H9 (cell line): ENCODE results near the gene TAF1C. TPM values are rescaled to one million over a fixed set of nuclear protein-coding genes. Genes with fewer than 3 reads are reported as not detected.

ENCODE experiments used
- DNase-seq: peaks from one replicate; pipeline ENCODE4 v3.0.0-alpha.2; 2017
- H2AFZ ChIP-seq: one replicate; pipeline ENCODE4 v1.6.1; 2013; ENCODE audit warnings: mild to moderate bottlenecking, low read length, control low read depth, moderate library complexity
- H2AK5ac ChIP-seq: 2 replicates; pipeline ENCODE4 v1.6.1; 2013; ENCODE audit warnings: low read length, control low read depth, mixed read lengths; ENCODE audit not compliant: insufficient read length
- H2BK120ac ChIP-seq: one replicate; pipeline ENCODE4 v1.6.1; 2013; ENCODE audit warnings: low read depth, mild to moderate bottlenecking, low read length, control low read depth, inconsistent platforms; ENCODE audit not compliant: poor library complexity, severe bottlenecking
- H2BK12ac ChIP-seq: 2 replicates; pipeline ENCODE4 v1.6.1; 2013; ENCODE audit warnings: low read length, control low read depth, mixed read lengths, low read depth; ENCODE audit not compliant: insufficient read length
- H2BK15ac ChIP-seq: 2 replicates; pipeline ENCODE4 v1.6.1; 2013; ENCODE audit warnings: low read depth, low read length, control low read depth
- H2BK20ac ChIP-seq: one replicate; pipeline ENCODE4 v1.6.1; 2013; ENCODE audit warnings: low read depth, mild to moderate bottlenecking, low read length, control low read depth, inconsistent platforms; ENCODE audit not compliant: poor library complexity, severe bottlenecking
- H2BK5ac ChIP-seq: 2 replicates; pipeline ENCODE4 v1.6.1; 2013; ENCODE audit warnings: low read length, control low read depth, mixed read lengths; ENCODE audit not compliant: insufficient read length
- H3K14ac ChIP-seq: 2 replicates; pipeline ENCODE4 v1.6.1; 2013; ENCODE audit warnings: low read length, control low read depth; ENCODE audit not compliant: insufficient read depth
- H3K18ac ChIP-seq: 2 replicates; pipeline ENCODE4 v1.6.1; 2013; ENCODE audit warnings: low read depth, mild to moderate bottlenecking, mixed read lengths, low read length, control low read depth; ENCODE audit not compliant: insufficient read length
- H3K23ac ChIP-seq: 2 replicates; pipeline ENCODE4 v1.6.1; 2013; ENCODE audit warnings: low read length, control low read depth, mixed read lengths, low read depth; ENCODE audit not compliant: insufficient read length
- H3K23me2 ChIP-seq: 2 replicates; pipeline ENCODE4 v1.6.1; 2013; ENCODE audit warnings: low read depth, mild to moderate bottlenecking, mixed read lengths, low read length, control low read depth; ENCODE audit not compliant: insufficient read length, poor library complexity, severe bottlenecking
- H3K27ac ChIP-seq: 2 replicates; pipeline ENCODE4 v1.5.1; 2013; ENCODE audit warnings: low read length, control low read depth, mixed read lengths, low read depth; ENCODE audit not compliant: insufficient read length
- H3K27me3 ChIP-seq: 2 replicates; pipeline ENCODE4 v1.6.1; 2013; ENCODE audit warnings: low read length, control low read depth, inconsistent platforms; ENCODE audit not compliant: insufficient read depth
- H3K4ac ChIP-seq: 2 replicates; pipeline ENCODE4 v1.6.1; 2013; ENCODE audit warnings: low read depth, mild to moderate bottlenecking, control low read depth, inconsistent platforms, low read length, moderate library complexity
- H3K4me1 ChIP-seq: 2 replicates; pipeline ENCODE4 v1.6.1; 2013; ENCODE audit warnings: low read length, control low read depth, inconsistent platforms; ENCODE audit not compliant: insufficient read depth
- H3K4me2 ChIP-seq: 2 replicates; pipeline ENCODE4 v1.6.1; 2013; ENCODE audit warnings: low read length, control low read depth, mixed read lengths; ENCODE audit not compliant: insufficient read length, insufficient read depth
- H3K56ac ChIP-seq: 2 replicates; pipeline ENCODE4 v1.6.1; 2013; ENCODE audit warnings: low read depth, mild to moderate bottlenecking, mixed read lengths, low read length, control low read depth; ENCODE audit not compliant: insufficient read length
- H3K79me1 ChIP-seq: 2 replicates; pipeline ENCODE4 v1.6.1; 2013; ENCODE audit warnings: low read depth, mild to moderate bottlenecking, moderate library complexity, low read length, control low read depth, inconsistent platforms; ENCODE audit not compliant: insufficient read depth, poor library complexity, severe bottlenecking
- H3K79me2 ChIP-seq: 2 replicates; pipeline ENCODE4 v1.6.1; 2013; ENCODE audit warnings: low read length, control low read depth, inconsistent platforms; ENCODE audit not compliant: insufficient read depth
- H3K9ac ChIP-seq: 2 replicates; pipeline ENCODE4 v1.6.1; 2013; ENCODE audit warnings: low read length, control low read depth, mixed read lengths; ENCODE audit not compliant: insufficient read length; ENCODE audit errors: extremely low read depth
- H3K9me3 ChIP-seq: one replicate; pipeline ENCODE4 v1.6.1; 2013; ENCODE audit warnings: low read depth, low read length, inconsistent platforms; ENCODE audit not compliant: control insufficient read depth
- H3T11ph ChIP-seq: one replicate; pipeline ENCODE4 v1.6.1; 2013; ENCODE audit warnings: mild to moderate bottlenecking, low read length, control low read depth, inconsistent platforms
- H4K20me1 ChIP-seq: one replicate; pipeline ENCODE4 v1.6.1; 2013; ENCODE audit not compliant: control insufficient read depth, insufficient read length, insufficient read depth
- H4K5ac ChIP-seq: 2 replicates; pipeline ENCODE4 v1.6.1; 2013; ENCODE audit warnings: low read depth, mild to moderate bottlenecking, mixed read lengths, low read length, control low read depth; ENCODE audit not compliant: insufficient read length
- H4K8ac ChIP-seq: replicated peaks from 2 replicates; pipeline ENCODE4 v1.6.1; 2013; ENCODE audit warnings: low read length, control low read depth, mixed read lengths, low read depth; ENCODE audit not compliant: insufficient read length
- H4K91ac ChIP-seq: 2 replicates; pipeline ENCODE4 v1.6.1; 2013; ENCODE audit warnings: low read depth, mild to moderate bottlenecking, moderate library complexity, mixed read lengths, low read length, control low read depth; ENCODE audit not compliant: insufficient read length
- H3K27ac Mint-ChIP-seq, 3 experiments: 2 replicates in 2 of 3; 3 replicates in 1 of 3; pipeline ENCODE4 v1.8.0; 2020 to 2021; ENCODE audit warnings: mixed read lengths in 3 of 3, mild to moderate bottlenecking in 1 of 3, moderate library complexity in 1 of 3
- H3K27me3 Mint-ChIP-seq: 2 replicates; pipeline ENCODE4 v1.8.0; 2021; ENCODE audit warnings: low read depth, mild to moderate bottlenecking, moderate library complexity, mixed read lengths
- H3K36me3 Mint-ChIP-seq, 3 experiments: 2 replicates in 2 of 3; 3 replicates in 1 of 3; pipeline ENCODE4 v1.8.0; 2020 to 2021; ENCODE audit warnings: low read depth in 3 of 3, mixed read lengths in 3 of 3; ENCODE audit not compliant: insufficient read depth in 1 of 3
- H3K4me1 Mint-ChIP-seq, 2 experiments: 2 replicates each; pipeline ENCODE4 v1.8.0; 2020; ENCODE audit warnings: mixed read lengths in 2 of 2
- H3K4me3 Mint-ChIP-seq, 2 experiments: 2 replicates in 1 of 2; 3 replicates in 1 of 2; pipeline ENCODE4 v1.8.0; 2020 to 2021; ENCODE audit warnings: mild to moderate bottlenecking in 2 of 2, mixed read lengths in 2 of 2, moderate library complexity in 1 of 2
- H3K9me3 Mint-ChIP-seq, 2 experiments: 2 replicates in 1 of 2; 3 replicates in 1 of 2; pipeline ENCODE4 v1.8.0; 2020; ENCODE audit warnings: mild to moderate bottlenecking in 2 of 2, mixed read lengths in 2 of 2, moderate library complexity in 1 of 2
- CTCF ChIP-seq: fragments of 200-600 bp; sonication (generic); conservative IDR thresholded peaks from 3 replicates; pipeline ENCODE4 v1.8.0; 2021; ENCODE audit warnings: antibody characterized with exemption, mild to moderate bottlenecking
- WGBS: extraction: QIAGEN DNeasy Blood & Tissue Kit; methylation state at CpG from one replicate; pipeline ENCODE4 v1.1.7; 2013; ENCODE audit warnings: missing lambda C conversion rate, low lambda C conversion rate, mixed read lengths; ENCODE audit not compliant: insufficient read length; ENCODE audit errors: extremely low coverage; 5-methylcytosine and 5-hydroxymethylcytosine counted together
- total RNA-seq: library from RNA; stranded (reverse); gene quantifications from 2 replicates; pipeline ENCODE4 v1.2.1, GENCODE V29; 2021

TAF1C gene
- total RNA-seq, 1 experiment from 2014 or later = 78.6 TPM

- Histone ChIP-seq H3K23ac (no peak overlapping the region), H2AFZ (no peak overlapping the region), H3K14ac (no peak overlapping the region), H3K56ac (no peak overlapping the region), H3K79me1 (no peaks in the 10 kb centered on the region), H3K4me1 (no peaks in the 10 kb centered on the region), H2BK15ac (no peak overlapping the region), H2BK120ac (no peak overlapping the region), H3T11ph (no peak overlapping the region), H4K91ac (no peak overlapping the region), H3K18ac (no peak overlapping the region), H4K8ac (no peak overlapping the region), H3K4ac (no peak overlapping the region), H2BK20ac (no peak overlapping the region), H3K9ac (no peak overlapping the region), H2AK5ac (no peak overlapping the region), H3K9me3 (no peaks in the 10 kb centered on the region), H3K23me2 (no peaks in the 10 kb centered on the region), H2BK12ac (no peak overlapping the region), H3K79me2 (no peaks in the 10 kb centered on the region), H3K4me2 (no peak overlapping the region), H4K5ac (no peak overlapping the region), H2BK5ac (no peak overlapping the region), H3K27ac (no peak overlapping the region), H4K20me1 (no peaks in the 10 kb centered on the region), H3K27me3 (no peaks in the 10 kb centered on the region)
- H3K27me3 Mint-ChIP-seq = peaks cover 19% of the 10 kb centered on the region
- H3K9me3 Mint-ChIP-seq = no peaks in the 10 kb centered on the region
- peaks cover 0 to 6% of the 10 kb centered on the region in 2 experiments; a peak in 2 of 4 replicates for H3K4me1 Mint-ChIP-seq
- DNase-seq = no peak
- no peak overlapping the region for H3K4me3 Mint-ChIP-seq
- H3K36me3 Mint-ChIP-seq = no peaks in the 10 kb centered on the region
- TF ChIP-seq CTCF = no peak
- no peak overlapping the region for H3K27ac Mint-ChIP-seq
- no CpG with 5 or more reads among the region's 3 CpGs for WGBS
Measured at GRCh38 chr16:84150926-84151325, 35.9 kb downstream of the TAF1C start.
